Uterus (tissue), 4 donors: Measurements from ENCODE around the gene VN1R5. TPM values are rescaled to one million over a fixed set of nuclear protein-coding genes. Genes with fewer than 3 reads are reported as not detected.
"Not testable (repeated sequence)": the region's sequence is repeated elsewhere in the genome, so short reads cannot be mapped to it uniquely, and the experiment has no call there.

Experiments used
- DNase-seq, 2 donors: peaks; one replicate each; pipeline ENCODE4 v3.0.0-alpha.2; 2019 to 2020
- H3K27ac ChIP-seq, 2 donors: fragments of 200-600 bp; sonication (generic); 1 replicate in 1 of 2; 2 replicates in 1 of 2; pipeline ENCODE4 v1.5.1; 2016 to 2018
- H3K27me3 ChIP-seq, 2 donors: fragments of 200-600 bp; sonication (generic); one replicate each; pipeline ENCODE4 v1.5.1; 2018 to 2019; ENCODE audit warnings: control low read depth in 1 of 2
- H3K36me3 ChIP-seq, 2 donors: fragments of 200-600 bp; sonication (generic); one replicate each; pipeline ENCODE4 v1.5.1; 2019; ENCODE audit warnings: control low read depth in 1 of 2
- H3K4me1 ChIP-seq, 2 donors: fragments of 200-600 bp; sonication (generic); one replicate each; pipeline ENCODE4 v1.5.1; 2018 to 2019; ENCODE audit warnings: control low read depth in 1 of 2
- H3K4me3 ChIP-seq, 2 donors: fragments of 200-600 bp; sonication (generic); 1 replicate in 1 of 2; 2 replicates in 1 of 2; pipeline ENCODE4 v1.5.1; 2018 to 2019; ENCODE audit warnings: mild to moderate bottlenecking in 1 of 2
- H3K9me3 ChIP-seq, 2 donors: fragments of 200-600 bp; sonication (generic); one replicate each; pipeline ENCODE4 v1.5.1; 2019; ENCODE audit warnings: control low read depth in 1 of 2
- POLR2A ChIP-seq, 2 donors: fragments of 450-650 bp; IDR thresholded peaks; one replicate each; pipeline ENCODE4 v1.6.1; 2016; ENCODE audit warnings: antibody characterized with exemption in 2 of 2, mild to moderate bottlenecking in 1 of 2, moderate library complexity in 1 of 2
- intact Hi-C: fragments of 100-400 bp; cut with DNase I; formaldehyde crosslinking; loops from one replicate; pipeline ENCODE4 v1.15.1; 2023; ENCODE audit warnings: low total_unique reads
- total RNA-seq, 4 donors: library from RNA; depleted of rRNA in 3 of 4; stranded (reverse); fragments of >200 nt in 3 of 4; gene quantifications; one replicate each; pipeline versions ENCODE4 v1.1.0 to v1.2.4, GENCODE V29; 2014 to 2023
- TF ChIP-seq, protein P1 (sequence below), 4 experiments: fragments of 200-600 bp in 2 of 4; fragments of 450-650 bp in 2 of 4; sonication (generic) in 2 of 4; IDR thresholded peaks; one replicate each; pipeline ENCODE4 v1.5.1; 2016 to 2019; ENCODE audit warnings: antibody characterized with exemption in 4 of 4, mild to moderate bottlenecking in 2 of 4, moderate library complexity in 1 of 4
- donor health status: DM: yes; HTN: yes; CAD: no.

VN1R5 gene
- total RNA-seq, 4 donors from 2014 or later: not detected

- no peak for DNase-seq
- H3K36me3 ChIP-seq: no peaks in the 10 kb centered on the region
- no peak for TF ChIP-seq POLR2A (IDR thresholded peaks at IDR 0.05)
- TF ChIP-seq, protein P1, sequence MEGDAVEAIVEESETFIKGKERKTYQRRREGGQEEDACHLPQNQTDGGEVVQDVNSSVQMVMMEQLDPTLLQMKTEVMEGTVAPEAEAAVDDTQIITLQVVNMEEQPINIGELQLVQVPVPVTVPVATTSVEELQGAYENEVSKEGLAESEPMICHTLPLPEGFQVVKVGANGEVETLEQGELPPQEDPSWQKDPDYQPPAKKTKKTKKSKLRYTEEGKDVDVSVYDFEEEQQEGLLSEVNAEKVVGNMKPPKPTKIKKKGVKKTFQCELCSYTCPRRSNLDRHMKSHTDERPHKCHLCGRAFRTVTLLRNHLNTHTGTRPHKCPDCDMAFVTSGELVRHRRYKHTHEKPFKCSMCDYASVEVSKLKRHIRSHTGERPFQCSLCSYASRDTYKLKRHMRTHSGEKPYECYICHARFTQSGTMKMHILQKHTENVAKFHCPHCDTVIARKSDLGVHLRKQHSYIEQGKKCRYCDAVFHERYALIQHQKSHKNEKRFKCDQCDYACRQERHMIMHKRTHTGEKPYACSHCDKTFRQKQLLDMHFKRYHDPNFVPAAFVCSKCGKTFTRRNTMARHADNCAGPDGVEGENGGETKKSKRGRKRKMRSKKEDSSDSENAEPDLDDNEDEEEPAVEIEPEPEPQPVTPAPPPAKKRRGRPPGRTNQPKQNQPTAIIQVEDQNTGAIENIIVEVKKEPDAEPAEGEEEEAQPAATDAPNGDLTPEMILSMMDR (IDR thresholded peaks at IDR 0.05): no peak
- H3K9me3 ChIP-seq: no peaks in the 10 kb centered on the region
- peaks cover 0 to 4% of the 10 kb centered on the region in 2 donors for H3K4me1 ChIP-seq
- no peaks in the 10 kb centered on the region for H3K27me3 ChIP-seq
- no peak overlapping the region for H3K4me3 ChIP-seq
- no peak overlapping the region for H3K27ac ChIP-seq
- intact Hi-C loops: no loop called here
Observed at GRCh38 chr1:247212012-247212411, 43.9 kb upstream of the VN1R5 start.

DNA sequence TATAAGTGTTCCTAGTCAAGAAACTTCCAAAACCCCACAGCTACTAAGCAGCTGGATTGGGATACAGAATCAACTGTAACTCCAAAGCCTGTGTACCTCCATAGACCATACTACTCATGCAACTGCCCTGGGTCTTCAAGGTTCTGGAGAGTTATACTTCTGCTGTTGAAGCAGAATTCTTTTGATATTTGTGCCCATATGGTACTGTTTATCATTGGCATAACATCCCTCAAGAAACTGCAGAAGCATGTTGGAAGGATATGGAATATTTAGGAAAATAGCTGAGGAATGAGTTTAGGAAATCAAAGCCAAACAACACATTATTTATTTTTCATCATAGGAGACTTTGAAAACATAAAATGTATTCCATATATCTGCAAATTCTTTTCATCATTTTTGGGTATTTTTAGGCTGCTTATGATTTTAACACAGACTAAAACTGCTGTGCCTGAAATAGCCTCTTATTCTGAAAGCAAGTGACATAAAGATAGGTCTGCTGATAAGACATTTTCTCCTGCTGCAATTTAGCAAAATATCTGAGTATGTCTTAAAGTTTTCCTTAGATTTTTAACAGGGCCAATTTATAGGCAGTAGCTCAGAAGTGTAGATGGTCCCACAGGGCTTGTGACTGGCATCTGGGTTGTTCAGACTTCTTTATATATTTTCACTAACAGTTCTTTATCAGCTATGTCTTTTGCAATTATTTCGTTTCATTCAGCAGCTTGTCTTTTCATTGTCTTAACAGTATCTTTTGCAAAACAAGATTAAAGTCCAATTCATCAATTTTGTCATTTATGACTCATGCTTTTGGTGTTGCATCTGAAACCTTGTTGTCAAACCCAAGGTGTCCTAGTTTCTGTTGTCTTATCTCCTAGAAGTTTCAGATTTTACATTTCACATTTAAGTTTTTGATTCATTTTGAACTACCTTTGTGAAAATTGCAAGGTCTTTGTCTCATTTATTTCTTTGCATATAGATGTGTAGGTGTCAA is 43.0 kb upstream of the VN1R5 start:
- TF ChIP-seq POLR2A (IDR thresholded peaks at IDR 0.05): no peak
- TF ChIP-seq, protein P1 (IDR thresholded peaks at IDR 0.05): no peak
- H3K27ac ChIP-seq: no peak overlapping the region
- intact Hi-C loops: no loop called here
- peaks cover 0 to 4% of the 10 kb centered on the region in 2 donors for H3K4me1 ChIP-seq
- no peaks in the 10 kb centered on the region for H3K36me3 ChIP-seq
- no peak overlapping the region for H3K4me3 ChIP-seq
- no peaks in the 10 kb centered on the region for H3K27me3 ChIP-seq
- no peaks in the 10 kb centered on the region for H3K9me3 ChIP-seq
- DNase-seq: no peak

GRCh38 chr1:247216261-247216660 is 39.6 kb upstream of the VN1R5 start:
- intact Hi-C loops: no loop called here
- H3K4me3 ChIP-seq: no peak overlapping the region
- TF ChIP-seq, protein P1 (IDR thresholded peaks at IDR 0.05): no peak
- TF ChIP-seq POLR2A (IDR thresholded peaks at IDR 0.05): no peak

GRCh38 chr1:247218121-247218651 is 37.7 kb upstream of the VN1R5 start:
- DNase-seq: no peak
- TF ChIP-seq POLR2A (IDR thresholded peaks at IDR 0.05): no peak
- TF ChIP-seq, protein P1 (IDR thresholded peaks at IDR 0.05): no peak
- H3K4me1 ChIP-seq: no peaks in the 10 kb centered on the region
- H3K9me3 ChIP-seq: no peaks in the 10 kb centered on the region
- intact Hi-C loops: no loop called here
- H3K4me3 ChIP-seq: no peak overlapping the region
- no peaks in the 10 kb centered on the region for H3K27me3 ChIP-seq
- H3K27ac ChIP-seq: no peak overlapping the region
- H3K36me3 ChIP-seq: no peaks in the 10 kb centered on the region

More at GRCh38 chr1:247216261-247216660, 39.6 kb upstream of the VN1R5 start:
- Histone ChIP-seq H3K4me1 (peaks cover 0 to under 1% of the 10 kb centered on the region in 2 donors), H3K27ac (no peak overlapping the region), H3K27me3 (no peaks in the 10 kb centered on the region), H3K36me3 (no peaks in the 10 kb centered on the region), H3K9me3 (no peaks in the 10 kb centered on the region)
- no peak for DNase-seq

DNA sequence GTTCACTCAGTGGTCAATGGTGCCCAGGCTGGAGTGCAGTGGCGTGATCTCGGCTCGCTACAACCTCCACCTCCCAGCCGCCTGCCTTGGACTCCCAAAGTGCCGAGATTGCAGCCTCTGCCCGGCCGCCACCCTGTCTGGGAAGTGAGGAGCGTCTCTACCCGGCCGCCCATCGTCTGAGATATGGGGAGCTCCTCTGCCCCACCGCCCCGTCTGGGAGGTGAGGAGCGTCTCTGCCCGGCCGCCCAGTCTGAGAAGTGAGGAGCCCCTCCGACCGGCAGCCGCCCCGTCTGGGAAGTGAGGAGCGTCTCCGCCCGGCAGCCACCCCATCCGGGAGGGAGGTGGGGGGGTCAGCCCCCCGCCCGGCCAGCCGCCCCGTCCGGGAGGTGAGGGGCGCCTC is 35.6 kb upstream of the VN1R5 start:
- H3K9me3 ChIP-seq, intact Hi-C loops, DNase-seq, H3K36me3 ChIP-seq, H3K4me3 ChIP-seq, H3K27ac ChIP-seq, H3K27me3 ChIP-seq, H3K4me1 ChIP-seq: not testable (repeated sequence)
